GM19455 (cell line): Measurements from ENCODE around the gene PALLD.

ENCODE experiments used
- ATAC-seq: cut with Tn5 transposase; IDR thresholded peaks from one replicate; pipeline ENCODE4 v1.9.1; 2021; ENCODE audit not compliant: unreplicated experiment

PALLD gene

DNA sequence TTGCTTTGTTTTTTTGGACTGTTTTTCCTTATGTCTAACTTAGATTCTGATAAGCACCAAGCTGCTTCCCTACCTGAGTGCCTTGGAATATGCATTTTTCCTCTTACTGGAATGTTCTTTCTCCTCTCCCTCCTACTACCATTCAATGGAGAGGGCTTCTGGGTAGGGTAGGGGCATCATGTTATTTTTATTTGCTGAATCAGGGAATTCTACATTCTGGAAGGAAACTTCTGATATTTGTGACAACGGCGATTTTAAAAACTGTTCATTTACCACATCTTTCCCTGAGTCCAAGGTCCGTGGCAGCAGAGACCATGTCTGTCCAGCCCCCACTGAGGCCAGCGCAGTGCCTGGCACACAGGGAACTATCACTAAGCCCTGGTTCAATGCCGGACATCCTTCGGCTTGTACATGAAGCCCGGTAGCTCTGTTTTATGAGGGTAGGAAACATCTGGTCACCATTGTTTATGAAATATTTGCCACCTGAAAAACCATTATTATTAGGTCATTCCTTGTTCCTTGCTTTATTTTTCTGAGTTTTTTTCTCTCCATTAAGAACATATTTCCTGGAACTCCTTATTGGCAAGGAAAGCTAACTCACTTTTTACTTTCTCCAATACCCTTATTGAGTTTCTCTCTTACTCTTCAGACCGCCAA is 57.0 kb downstream of the PALLD start:
- no peak for ATAC-seq

DNA sequence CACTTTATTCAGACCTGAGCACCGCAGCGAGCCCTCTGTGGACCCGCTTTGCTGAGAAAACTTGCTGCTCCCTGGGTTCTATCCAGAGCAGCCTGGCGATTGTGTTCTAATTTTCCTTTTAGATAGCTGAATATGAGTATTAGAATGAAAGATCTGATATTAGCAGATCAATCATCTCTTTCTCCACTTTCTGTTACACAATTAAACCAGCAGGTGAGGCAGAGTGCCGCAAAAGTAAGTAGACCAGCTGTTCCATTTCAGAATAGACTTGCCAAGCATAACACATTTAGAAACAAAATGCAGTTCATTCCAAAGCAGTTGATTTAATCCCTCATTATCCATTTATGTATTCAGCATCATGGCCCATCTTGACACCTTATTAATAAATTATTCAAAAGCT is 58.6 kb downstream of the PALLD start:
- no peak for ATAC-seq

DNA sequence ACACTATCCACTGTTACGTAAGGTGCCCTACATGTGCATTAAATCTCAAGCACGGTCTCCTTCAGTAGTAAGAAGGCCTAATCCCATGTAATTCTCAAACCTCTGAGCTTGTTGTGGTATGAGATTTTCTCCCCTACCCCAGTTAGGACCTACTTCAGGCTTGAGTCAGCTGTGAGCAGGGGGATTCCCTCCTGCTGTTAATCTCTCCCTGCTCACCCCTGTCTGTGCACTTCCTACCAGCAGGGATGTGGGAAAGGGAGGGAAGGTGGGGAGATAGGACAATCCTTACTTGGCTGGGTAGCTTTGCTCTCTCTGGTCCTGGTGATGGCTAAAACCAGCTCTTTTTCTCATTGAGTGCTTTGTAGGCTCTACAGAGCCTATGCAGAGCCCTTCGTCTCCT is 60.8 kb downstream of the PALLD start:
- ATAC-seq: no peak

DNA sequence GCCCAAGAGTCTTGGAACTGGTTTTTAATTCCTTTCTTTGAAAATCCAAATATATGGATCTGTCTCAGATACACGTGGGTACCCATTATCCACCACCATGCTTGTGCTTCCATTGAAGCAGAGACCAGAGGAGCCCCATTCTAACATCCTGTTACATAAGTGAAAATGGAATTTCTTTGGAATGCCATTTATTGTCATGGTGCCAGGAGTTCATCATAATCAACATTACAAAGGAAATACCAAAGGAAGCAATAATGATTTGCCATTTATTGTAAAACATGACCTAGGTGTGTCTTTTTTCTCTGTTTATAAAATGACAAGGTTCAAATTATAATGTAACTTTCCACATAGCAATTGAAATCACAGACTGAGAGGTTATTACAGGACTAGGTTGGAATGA is 61.7 kb downstream of the PALLD start:
- no peak for ATAC-seq

DNA sequence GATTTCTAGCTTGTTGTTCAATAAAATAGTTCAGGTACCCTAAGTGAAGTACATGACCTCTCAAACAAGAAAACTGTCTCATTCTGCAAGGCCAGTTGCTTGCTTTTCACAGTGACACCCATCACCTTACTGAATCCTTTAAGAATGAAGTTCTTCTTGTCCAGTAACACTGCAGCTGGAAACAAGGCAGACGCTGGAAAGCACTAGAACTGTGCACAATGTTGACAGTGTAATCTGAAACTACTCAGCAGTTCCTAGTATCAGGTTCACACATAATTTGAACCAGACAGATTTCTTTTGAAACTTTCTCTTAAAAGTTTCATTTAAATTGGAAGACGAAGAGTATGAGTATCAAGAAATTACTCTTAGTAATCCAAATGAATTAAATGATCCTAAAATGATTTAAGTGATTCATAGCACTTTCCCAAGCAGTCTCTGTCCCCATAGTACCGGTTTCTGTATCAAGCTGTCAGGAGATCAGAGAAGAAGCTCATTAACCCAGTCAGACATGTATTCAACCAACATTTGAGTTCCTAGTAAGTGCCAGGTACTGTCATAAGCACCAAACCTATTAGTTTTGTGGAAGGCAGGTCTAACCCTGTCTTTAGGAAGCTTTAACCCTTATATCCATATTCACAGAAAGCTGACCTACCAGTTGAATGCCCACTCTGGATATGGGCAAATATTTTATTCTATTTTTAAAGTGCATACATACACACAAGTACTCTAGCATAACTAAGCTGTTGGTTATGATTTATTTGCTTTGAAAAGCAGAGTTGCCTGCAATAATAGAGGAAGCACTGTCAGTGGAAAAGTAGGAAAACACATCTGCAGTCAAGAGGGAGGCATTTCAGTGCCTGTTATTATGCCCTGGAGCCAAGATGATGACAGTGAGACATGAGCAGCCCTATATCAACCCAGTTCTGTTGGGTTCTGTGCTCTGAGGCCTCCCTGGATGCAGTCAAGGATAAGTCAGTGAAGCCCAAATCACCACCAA is 63.6 kb downstream of the PALLD start:
- no peak for ATAC-seq

DNA sequence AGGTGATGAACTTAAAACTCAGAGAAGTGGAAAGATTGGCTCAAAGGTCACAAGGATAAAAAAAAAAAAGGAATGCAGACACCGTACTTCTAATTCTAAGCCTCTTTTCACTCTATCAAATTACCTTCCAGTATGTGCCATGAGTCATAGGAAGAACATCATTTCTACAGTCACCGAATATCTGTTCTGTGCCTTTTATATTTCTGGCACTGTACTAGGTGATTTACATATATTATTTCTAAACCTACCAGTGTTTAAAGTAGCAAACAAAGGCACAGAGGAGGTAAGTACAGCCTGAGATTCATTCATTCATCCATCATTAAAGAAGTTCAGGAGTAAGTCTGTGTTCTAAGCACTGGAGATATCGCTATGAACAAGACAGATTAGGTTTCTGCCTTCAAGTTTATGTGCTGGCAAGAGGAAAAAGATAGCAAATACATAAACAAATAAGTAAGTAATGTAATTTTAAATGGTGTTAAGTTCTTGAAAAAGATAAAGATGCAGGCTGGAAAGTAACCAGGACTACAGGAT is 65.3 kb downstream of the PALLD start:
- no peak for ATAC-seq

DNA sequence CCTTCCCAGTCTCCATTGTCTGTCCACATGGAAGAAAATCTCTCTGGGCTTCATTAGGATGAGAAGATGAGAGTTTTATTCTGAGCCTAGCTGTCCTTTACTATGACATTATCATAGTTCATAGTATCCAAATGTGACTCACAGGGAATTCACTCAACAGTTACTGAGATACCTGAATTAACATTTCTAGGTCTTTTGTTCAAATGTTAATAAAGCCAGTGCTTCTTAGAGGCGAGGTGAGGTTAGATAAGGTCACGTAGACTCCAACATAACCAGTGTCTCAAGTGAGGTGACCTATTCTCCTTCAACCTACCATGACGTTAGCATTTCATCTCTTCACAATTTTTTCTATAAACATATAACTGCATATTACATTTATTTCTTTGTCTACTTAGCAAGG is 67.2 kb downstream of the PALLD start:
- no peak for ATAC-seq

DNA sequence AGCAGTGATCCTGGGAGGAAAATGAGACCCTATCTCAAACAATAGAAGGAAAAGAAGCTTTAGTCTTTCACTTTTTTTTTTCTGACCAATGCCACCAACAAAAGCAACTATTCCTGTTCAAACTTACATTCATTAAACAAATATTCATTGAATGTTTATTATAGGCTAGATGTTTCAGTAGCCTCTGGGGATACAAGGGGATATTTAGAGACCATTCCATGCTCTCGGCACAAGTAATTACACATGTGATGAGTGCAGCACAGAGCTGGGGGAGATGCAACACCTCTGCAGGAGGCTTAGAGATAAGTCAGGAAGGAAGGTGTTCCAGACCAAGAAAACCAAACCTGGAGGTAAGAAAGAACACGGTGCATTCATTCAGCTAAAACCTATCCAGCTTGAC is 68.3 kb downstream of the PALLD start:
- no peak for ATAC-seq

DNA sequence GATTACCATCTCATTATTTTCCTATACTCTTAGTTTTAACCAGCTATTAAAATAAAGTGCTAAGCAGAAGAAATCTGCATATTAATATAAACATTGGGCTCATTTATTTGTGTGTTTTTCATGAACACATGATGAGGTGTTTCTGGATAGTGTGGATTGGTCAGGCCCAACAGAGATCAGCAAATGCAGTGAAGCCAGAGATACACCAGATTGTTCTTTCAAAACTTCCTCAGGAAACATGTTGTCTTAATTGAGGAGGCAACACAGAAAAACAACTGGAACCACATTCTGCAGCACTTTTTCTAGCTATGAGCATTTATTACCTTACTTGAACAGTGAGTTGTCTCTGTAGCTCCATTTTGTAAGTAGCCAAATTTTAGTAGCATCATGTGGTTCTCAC is 69.9 kb downstream of the PALLD start:
- ATAC-seq: no peak

DNA sequence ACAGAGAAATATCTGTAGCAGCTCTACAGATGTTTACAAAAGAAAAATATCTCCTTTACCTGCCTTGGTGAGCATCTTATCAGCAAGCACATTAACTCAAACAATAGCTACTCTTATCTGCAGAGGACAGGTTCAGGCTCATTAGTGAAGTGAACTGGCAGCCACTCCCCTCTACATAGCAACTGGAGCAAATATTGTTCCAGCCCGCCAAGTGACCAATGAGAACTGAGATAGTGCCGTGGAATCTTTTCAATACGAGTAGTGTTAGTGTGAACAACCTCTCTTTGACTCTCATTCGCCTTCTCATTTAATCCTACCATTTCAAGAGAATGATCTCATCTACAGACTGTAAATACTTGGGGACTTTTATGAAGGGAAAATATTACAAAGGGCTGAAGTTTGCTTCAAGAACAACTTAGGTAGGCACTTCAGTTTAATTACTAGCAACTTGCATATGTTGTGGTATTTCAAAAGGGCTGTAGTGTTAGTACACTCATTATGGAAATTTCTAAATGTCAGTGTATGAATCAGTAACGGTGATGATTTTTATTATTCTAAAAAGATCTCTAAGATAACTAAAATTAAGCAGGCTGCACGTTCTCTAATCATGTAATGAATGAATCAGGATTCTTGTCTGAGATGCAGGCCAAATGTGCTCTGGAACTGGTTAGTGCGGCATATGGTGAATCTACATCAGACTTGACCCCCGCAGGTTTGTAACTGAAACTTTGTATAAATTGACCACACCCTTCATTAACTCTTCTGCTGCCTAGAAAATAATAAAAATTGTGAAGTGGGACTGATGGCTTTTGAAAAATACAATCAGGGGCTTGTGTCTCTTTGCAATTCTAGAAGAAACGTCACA is 72.4 kb downstream of the PALLD start:
- ATAC-seq: no peak

DNA sequence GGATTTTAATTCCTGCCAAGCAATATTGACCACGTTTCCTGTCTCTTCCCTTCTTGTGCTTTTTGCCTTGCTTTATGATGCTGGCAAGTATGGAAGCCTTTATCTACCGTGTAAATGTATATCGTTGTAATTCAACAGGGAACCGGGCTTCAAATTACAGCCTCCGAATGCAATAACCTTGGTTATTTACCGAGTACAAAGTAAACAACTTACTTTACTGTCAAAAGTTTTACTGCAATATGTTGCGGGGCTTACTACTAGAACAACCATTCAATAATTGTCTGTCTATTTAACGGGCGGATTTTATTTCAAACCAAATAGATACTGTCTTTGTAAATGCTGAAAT is 73.1 kb downstream of the PALLD start:
- ATAC-seq: no peak

DNA sequence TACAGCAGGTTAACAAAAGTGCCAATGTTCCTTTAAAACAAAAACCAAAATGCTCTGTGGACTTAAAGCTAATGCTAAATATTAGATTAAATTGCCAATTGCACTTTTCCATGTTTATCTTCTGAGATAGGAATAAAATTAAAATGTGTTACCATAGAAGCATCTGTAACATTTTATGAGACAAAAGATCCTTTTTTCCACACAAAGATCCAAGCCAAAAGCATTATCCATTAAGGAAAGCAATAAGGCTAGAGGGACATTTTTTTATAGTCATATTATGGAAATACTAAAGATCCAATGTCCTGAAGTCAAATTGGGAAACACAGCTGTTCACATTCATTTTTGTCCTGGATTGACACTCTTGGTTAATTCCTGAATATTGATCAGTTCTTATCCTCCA is 73.6 kb downstream of the PALLD start:
- ATAC-seq: no peak

DNA sequence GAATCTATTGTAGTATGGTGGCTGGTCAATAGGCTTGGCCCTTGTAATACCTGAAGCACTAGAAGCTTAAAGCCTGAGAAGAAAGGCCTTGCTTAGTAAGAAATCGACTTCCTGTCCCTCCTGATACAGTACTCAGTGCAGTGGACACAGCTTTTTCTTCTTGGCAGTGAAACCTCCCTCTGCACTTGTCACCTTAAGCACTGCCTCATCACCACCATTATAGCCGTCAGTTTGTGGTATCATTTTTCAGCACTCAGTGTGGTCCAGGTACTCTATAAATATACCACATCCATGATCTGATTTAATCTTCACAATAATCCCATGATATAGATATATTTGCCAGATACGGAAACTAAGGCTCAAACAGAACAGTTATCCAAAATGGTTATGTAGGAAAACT is 75.2 kb downstream of the PALLD start:
- no peak for ATAC-seq

DNA sequence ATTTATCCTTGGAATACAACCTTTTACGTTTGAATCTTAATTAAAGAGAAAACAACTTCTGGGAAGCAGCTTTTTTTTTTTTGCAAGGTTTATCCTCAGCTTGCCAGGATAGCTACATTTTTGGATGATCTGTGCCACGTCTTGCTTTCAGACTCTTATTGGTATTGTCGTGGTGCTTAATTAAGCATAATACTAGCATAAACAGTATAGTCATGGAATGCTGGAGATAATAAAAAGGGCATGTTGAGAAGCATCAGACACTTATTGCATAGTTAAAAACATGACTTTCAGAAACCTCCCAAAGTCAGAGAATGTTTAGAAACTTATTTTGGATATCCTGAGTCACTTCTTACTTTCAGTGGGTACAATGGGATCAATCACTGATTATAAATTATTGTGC is 77.0 kb downstream of the PALLD start:
- ATAC-seq: no peak

DNA sequence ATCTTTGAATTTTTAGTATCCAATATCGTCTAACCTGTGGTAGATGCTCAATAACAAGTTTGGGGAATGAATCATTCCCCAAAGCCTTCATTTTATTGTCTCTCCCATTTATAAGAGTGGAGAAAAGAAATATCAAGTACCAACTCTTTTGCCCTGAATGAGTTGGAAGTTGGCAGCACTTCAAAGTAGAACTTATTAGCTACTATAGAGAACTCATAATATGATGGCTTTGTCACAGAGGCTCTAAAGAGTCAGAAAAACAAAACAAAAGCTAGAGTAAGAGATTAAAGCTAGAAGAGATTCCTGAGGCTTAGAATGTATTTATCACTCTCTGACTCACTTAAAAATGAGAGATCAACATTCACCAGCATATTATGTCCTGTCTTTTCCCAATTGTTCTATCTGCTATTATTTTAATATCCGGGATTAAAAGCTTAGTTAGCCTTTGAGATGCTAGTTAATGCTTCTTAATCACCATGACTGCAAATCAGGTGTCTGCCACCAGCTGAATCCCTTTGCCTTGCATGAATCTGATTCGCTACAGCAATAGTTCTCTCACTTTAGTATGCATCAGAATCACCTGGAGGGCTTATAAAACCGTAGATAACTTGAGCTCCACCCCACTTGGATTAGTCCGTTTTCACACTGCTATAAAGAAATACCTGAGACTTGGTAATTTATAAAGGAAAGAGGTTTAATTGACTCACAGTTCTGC is 77.9 kb downstream of the PALLD start:
- ATAC-seq: no peak

DNA sequence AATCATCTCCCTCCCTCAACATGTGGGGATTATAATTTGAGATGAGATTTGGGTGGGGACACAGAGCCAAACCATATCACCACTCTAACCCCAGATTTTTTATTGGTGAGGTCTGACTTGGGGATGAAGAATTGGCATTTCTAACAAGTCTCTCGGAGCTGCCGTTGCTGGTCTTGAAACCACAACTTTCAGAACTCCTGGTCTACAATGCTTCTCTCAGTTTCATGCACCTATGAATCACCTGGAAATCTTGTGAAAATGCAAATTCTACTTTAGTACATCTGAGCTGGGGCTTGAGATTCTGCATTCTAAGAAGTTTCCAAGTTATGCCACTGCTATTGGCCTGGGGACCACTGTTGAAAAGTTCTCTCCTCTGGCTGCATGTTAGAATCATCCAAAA is 78.6 kb downstream of the PALLD start:
- ATAC-seq: no peak

DNA sequence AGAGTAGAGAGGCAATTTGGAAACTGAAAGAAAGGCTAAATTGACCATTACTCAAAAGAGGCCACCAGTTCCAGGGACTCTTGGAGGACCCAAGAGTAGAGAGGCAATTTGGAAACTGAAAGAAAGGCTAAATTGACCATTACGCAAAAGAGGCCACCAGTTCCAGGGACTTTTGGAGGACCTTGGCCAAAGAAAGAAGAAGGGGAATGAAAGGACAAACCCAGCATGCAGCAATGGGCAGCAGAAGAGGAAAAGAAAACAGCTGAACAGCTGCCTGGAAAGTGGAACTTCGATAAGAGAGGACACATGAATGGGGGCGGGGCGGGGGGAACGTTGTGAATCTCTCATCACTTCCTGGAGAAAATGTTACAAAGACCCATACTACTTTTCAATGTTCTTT is 80.8 kb downstream of the PALLD start:
- ATAC-seq: no peak

DNA sequence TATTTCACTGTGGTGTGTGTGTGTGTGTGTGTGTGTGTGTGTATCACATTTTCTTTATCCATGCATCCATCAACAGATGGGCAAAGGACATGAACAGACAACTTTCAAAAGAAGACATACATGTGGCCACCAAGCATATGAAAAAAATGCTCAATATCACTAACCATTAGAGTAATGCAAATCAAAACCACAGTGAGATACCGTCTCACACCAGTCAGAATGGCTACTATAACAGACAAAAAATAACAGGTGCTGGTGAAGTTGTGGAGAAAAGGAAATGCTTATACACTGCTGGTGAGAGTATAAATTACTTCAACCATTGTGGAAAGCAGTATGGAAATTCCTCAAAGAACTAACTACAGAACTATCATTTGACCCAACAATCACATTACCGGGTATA is 83.4 kb downstream of the PALLD start:
- no peak for ATAC-seq

DNA sequence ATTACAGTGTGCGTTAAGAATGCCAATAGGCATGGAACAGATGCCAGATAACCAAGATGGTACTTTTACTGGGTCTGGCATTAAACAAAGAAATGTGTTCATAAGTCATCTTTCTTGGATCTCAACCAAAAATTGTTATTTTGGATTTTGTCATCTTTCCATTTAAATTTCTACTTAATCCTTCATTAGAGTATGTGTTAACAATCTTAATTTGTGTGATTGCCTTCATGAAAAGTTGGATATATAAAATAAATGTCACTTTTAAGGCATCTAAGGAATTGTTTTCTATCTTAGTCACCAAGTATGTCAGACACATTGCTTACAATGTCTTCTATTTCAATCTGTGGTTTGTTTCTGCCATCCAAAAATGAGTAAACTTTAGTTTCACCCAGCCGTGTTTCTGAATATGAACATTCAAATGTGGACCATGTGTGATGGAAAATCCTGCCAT is 87.5 kb downstream of the PALLD start:
- peak; percentile 56 for ATAC-seq
